Rectal smooth muscle tissue (tissue), 1 donor: Measurements from ENCODE around the gene PAX6.

Experiments
- H3K27ac ChIP-seq: one replicate; pipeline ENCODE4 v1.7.0; 2013; ENCODE audit warnings: low read depth, low read length, inconsistent platforms
- H3K27me3 ChIP-seq: one replicate; pipeline ENCODE4 v1.7.0; 2013; ENCODE audit warnings: low read length; ENCODE audit not compliant: control insufficient read depth, insufficient read depth
- H3K36me3 ChIP-seq: one replicate; pipeline ENCODE4 v1.7.0; 2013; ENCODE audit warnings: low read length; ENCODE audit not compliant: control insufficient read depth, insufficient read depth
- H3K4me1 ChIP-seq: one replicate; pipeline ENCODE4 v1.7.0; 2013; ENCODE audit warnings: low read length; ENCODE audit not compliant: control insufficient read depth, insufficient read depth
- H3K4me3 ChIP-seq: one replicate; pipeline ENCODE4 v1.7.0; 2013; ENCODE audit warnings: low read length
- H3K9ac ChIP-seq: one replicate; pipeline ENCODE4 v1.7.0; 2013; ENCODE audit warnings: low read length

PAX6 gene

GRCh38 chr11:31804312-31805036 is 6.6 kb downstream of the PAX6 start:
- Histone ChIP-seq H3K36me3 (no peaks in the 10 kb centered on the region), H3K4me1 (no peaks in the 10 kb centered on the region), H3K27me3 (peaks cover 68% of the 10 kb centered on the region), H3K4me3 (no peak overlapping the region), H3K9ac (no peak overlapping the region), H3K27ac (no peak overlapping the region)

- no peak overlapping the region for H3K27ac ChIP-seq
- H3K9ac ChIP-seq, result no peak overlapping the region
- peaks cover 2% of the 10 kb centered on the region for H3K4me1 ChIP-seq
- peaks cover 71% of the 10 kb centered on the region for H3K27me3 ChIP-seq
- no peaks in the 10 kb centered on the region for H3K36me3 ChIP-seq
- no peak overlapping the region for H3K4me3 ChIP-seq
These were observed 7.3 kb downstream of the PAX6 start for GRCh38 chr11:31803813-31804311.

GRCh38 chr11:31802990-31803812 is 7.9 kb downstream of the PAX6 start:
- H3K4me3 ChIP-seq, result no peak overlapping the region

GRCh38 chr11:31802609-31802989 is 8.5 kb downstream of the PAX6 start:
- H3K36me3 ChIP-seq, result no peaks in the 10 kb centered on the region
- H3K9ac ChIP-seq, result no peak overlapping the region
- no peak overlapping the region for H3K27ac ChIP-seq
- peaks cover 2% of the 10 kb centered on the region for H3K4me1 ChIP-seq
- H3K27me3 ChIP-seq, result peaks cover 70% of the 10 kb centered on the region
- no peak overlapping the region for H3K4me3 ChIP-seq

More at GRCh38 chr11:31802990-31803812, 7.9 kb downstream of the PAX6 start:
- Histone ChIP-seq H3K27ac (no peak overlapping the region), H3K27me3 (peaks cover 74% of the 10 kb centered on the region), H3K36me3 (no peaks in the 10 kb centered on the region), H3K9ac (no peak overlapping the region), H3K4me1 (peaks cover 2% of the 10 kb centered on the region)

- Histone ChIP-seq H3K36me3 (no peaks in the 10 kb centered on the region), H3K9ac (no peak overlapping the region), H3K27ac (no peak overlapping the region), H3K27me3 (peaks cover 68% of the 10 kb centered on the region), H3K4me1 (peaks cover 2% of the 10 kb centered on the region), H3K4me3 (no peak overlapping the region)
These were observed 9.0 kb downstream of the PAX6 start for GRCh38 chr11:31802000-31802551.

GRCh38 chr11:31801298-31801702 is 9.8 kb downstream of the PAX6 start:
- H3K27me3 ChIP-seq, result peaks cover 62% of the 10 kb centered on the region
- H3K36me3 ChIP-seq, result no peaks in the 10 kb centered on the region
- no peak overlapping the region for H3K27ac ChIP-seq
- no peak overlapping the region for H3K9ac ChIP-seq
- H3K4me3 ChIP-seq, result no peak overlapping the region
- peaks cover 2% of the 10 kb centered on the region for H3K4me1 ChIP-seq

GRCh38 chr11:31800398-31801265 is 10.5 kb downstream of the PAX6 start:
- Histone ChIP-seq H3K9ac (no peak overlapping the region), H3K4me1 (peaks cover 2% of the 10 kb centered on the region), H3K4me3 (no peak overlapping the region), H3K36me3 (no peaks in the 10 kb centered on the region), H3K27me3 (peaks cover 62% of the 10 kb centered on the region), H3K27ac (no peak overlapping the region)

GRCh38 chr11:31799435-31800397 is 11.4 kb downstream of the PAX6 start:
- no peak overlapping the region for H3K27ac ChIP-seq
- H3K9ac ChIP-seq, result no peak overlapping the region
- H3K36me3 ChIP-seq, result no peaks in the 10 kb centered on the region
- H3K4me1 ChIP-seq, result peaks cover 2% of the 10 kb centered on the region
- H3K27me3 ChIP-seq, result peaks cover 54% of the 10 kb centered on the region
- no peak overlapping the region for H3K4me3 ChIP-seq

- H3K27me3 ChIP-seq, result peaks cover 44% of the 10 kb centered on the region
- H3K9ac ChIP-seq, result no peak overlapping the region
- H3K27ac ChIP-seq, result no peak overlapping the region
These were observed 12.3 kb downstream of the PAX6 start for GRCh38 chr11:31798554-31799434.

GRCh38 chr11:31798057-31798553 is 13.0 kb downstream of the PAX6 start:
- Histone ChIP-seq H3K4me1 (peaks cover 2% of the 10 kb centered on the region), H3K27ac (no peak overlapping the region), H3K27me3 (peaks cover 39% of the 10 kb centered on the region), H3K4me3 (no peak overlapping the region), H3K36me3 (no peaks in the 10 kb centered on the region), H3K9ac (no peak overlapping the region)

More at GRCh38 chr11:31798554-31799434, 12.3 kb downstream of the PAX6 start:
- no peak overlapping the region for H3K4me3 ChIP-seq
- H3K4me1 ChIP-seq, result peaks cover 2% of the 10 kb centered on the region
- H3K36me3 ChIP-seq, result no peaks in the 10 kb centered on the region
